Embryonic facial prominence (tissue), 1 donor: ENCODE results near the gene SLC38A10.
"Not testable (repeated sequence)": the region's sequence is repeated elsewhere in the genome, so short reads cannot be mapped to it uniquely, and the experiment has no call there.

ENCODE experiments used
- DNase-seq: peaks from one replicate; pipeline ENCODE4 v3.0.0-alpha.2; 2016; ENCODE audit errors: extremely low spot score

The SLC38A10 gene

DNA sequence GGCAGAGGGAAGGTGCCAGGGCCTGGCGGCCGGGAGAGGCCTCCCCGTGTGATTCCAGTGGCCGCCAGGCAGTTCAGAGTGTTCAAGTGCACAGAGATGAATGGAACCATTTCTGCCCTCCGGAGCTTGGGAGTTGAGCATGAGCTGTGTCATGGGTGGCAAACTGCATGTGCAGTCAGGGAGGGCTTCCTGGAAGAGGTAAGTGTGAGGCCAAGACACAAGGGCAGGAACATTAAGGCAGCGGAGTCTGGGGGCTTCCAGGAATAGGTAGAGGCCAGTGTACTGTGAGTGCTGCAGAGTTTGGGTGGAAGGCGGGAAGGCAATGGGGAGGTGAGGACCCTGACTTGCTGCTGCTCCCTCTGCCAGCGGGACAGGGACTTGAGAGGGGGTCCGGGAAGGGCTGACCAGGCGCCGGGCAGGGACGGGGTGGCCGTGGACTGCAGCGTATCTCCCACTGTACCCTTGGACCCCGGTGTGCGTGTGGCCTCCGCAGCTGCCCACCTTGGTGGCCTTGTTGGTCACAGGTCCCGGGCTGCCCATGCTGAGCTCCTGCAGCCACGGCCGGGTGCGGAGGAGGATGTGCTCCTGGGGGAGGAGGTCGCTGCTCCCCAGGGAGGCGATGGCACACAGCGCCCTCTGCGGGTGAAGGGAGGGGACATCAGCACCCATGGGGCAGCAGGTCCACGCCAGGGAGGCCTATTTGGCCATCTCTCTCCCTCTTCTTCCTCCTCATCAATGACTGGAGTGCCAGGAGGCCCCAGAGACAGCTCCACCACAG, 64.9 kb downstream of the SLC38A10 start:
- DNase-seq, result no peak

DNA sequence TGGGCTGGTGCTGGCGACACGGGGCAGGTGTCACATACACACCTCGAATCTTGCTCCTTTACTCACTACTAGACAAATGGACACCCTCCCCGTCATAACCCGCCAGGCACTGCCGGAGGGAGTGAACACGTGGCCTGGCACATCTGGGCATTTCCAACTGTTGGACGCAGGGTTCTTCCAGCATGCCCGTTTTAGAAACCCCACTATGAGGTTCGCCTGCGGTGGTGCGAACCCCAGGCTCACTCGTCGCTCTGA, 65.5 kb downstream of the SLC38A10 start:
- DNase-seq, result no peak

DNA sequence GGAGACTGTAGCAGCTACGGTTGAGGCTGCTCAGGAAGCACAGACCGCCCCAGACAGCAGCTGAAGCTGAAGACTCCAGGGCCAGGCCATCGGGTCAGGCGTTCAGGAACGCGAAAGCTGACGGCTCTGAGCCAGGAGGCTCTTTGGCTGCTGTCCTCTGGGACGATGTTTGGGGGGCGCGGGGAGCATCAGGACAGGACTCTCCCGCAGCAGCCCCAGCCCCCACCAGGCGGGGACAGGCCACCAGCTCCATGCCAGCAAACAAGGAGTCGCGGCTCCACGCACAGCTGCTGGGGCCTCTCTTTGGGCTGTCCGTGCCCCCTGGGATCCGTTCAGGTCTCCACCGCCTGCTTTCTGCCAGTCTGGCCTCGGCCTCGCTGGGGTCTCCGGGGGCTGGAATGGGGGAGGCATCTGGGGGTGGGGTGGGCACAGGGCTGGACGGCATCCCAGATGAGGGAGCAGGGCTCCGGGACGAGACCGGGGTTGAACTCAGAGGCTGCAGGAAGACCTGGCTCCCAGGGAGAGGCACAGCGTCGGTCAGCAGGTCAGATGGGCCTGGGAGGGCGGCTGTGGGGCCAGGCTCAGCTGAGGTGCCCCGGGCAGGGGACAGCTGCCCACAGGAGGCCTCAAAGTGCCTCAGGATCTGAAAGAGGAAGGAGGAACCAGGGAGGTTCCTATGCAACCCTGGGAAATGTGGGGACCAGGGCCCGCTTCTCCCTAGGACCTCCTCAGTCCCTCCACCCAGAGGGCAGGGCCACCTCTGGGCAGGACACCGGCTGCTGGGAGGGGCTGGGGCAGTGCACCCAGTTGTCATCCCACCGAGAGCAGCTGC, 66.1 kb downstream of the SLC38A10 start:
- no peak for DNase-seq

DNA sequence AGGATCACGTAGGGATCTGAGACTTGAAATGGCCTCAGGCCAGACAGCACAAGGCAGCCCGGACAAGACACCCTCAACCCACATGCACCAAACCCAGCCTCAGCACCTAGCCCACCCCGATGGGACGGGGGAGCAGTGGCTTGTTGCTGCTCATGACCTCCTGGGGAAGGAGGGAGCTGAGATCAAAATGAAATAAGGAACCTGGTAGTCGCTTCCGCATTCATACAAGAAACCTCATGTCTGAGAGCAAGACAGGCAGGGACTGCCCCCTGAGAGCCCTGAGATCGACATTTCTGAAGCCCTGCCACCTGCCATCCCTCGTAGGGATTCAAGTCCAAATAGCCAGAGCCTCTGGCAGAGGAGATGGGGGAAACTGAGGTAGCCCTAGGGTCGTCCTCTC, 66.7 kb downstream of the SLC38A10 start:
- DNase-seq, result no peak

DNA sequence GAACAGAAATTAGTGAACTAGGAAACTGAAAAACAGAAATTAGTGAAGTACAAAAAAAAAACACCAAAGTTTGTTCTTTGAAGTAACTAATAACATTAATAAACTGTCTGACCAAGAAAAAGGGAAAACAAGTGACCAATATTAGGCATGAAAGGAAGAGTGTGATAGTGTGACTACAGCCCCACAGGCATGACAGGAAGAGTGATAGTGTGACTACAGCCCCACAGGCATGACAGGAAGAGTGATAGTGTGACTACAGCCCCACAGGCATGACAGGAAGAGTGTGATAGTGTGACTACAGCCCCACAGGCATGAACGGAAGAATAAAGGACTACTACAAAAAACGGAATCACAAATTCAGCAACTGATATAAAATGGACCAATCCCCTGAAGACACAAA, 67.5 kb downstream of the SLC38A10 start:
- DNase-seq, result not testable (repeated sequence)

DNA sequence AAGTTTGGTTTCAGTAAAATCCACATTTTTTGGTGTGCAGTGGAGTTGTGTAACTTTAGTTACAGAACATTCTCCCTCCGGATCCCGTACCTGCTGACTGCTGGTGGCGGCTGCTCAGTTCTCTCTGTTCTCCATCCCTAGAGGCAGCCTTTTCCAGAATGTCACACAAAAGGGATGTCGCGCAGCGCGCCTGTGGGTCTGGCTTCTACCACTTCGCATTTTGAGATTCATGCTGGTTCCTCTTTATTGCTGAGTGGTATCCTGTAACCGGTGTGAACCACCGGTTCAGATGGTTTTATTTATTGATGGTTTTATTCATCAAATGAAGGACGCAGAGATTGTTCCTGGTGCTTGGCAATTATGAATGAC, 71.4 kb downstream of the SLC38A10 start:
- DNase-seq, result no peak

DNA sequence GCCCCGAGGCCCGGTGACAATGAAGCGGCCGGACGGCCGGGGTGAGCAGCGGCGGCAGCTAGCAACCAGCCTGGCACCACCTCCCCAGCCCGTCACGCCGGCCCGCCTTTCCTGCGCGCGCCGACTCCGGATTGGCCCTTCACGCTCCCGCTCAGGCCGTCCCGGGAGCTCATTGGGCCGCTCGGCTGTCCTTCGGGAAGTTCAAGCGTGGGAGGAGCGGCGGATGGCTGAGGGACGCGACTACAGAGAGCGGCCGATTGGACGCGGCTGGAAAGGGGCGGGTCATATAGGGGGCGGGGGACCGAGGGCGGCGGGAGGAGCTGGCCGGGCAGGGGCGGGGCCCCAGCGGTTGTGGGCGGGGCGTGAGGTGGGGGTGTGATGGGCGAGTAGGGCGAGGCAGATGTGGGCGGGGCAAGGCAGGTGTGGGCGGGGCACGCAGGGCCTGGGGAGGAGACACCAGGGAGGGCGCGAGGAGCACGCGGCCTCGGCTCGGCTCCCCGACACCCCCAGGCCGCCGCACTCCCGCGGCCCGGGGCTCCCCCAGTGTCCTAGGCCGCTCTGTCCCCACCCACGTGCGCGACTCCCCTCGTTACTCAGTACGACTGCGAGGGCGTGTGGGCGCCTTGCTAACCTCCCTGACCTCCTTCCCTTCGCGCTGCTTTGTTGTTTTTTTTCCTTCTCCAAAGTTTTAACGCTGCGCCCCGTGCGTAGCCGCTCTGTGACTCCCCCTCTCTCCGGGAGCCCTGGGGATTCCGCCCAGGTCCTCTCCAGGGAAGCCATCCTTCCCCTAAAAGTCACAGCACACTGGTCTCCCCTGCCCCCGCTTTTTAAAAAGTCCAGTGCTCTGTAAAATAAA, 72.0 kb downstream of the SLC38A10 start, which contains the start of gene CEP131:
Gene CEP131, minus strand, starts transcription at position 60 of the 856 bp plus-strand sequence. CDS start 2,909 bp downstream, outside the sequence.
- peak; percentile 97 for DNase-seq

DNA sequence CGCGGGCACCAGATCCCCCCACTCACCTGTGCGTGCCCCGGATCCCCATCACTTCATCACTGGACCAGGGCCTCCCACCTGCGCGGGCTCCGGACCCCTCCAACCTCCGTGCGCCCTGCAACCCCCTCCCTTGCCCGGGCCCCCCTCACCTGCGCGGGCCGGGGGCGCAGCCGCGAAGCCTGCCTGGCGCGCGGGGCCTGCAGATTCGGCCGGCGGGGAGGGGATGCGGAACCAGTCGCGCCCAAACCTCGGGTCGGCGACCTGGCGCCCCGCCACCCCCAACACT, 72.5 kb downstream of the SLC38A10 start:
- DNase-seq, result no peak

DNA sequence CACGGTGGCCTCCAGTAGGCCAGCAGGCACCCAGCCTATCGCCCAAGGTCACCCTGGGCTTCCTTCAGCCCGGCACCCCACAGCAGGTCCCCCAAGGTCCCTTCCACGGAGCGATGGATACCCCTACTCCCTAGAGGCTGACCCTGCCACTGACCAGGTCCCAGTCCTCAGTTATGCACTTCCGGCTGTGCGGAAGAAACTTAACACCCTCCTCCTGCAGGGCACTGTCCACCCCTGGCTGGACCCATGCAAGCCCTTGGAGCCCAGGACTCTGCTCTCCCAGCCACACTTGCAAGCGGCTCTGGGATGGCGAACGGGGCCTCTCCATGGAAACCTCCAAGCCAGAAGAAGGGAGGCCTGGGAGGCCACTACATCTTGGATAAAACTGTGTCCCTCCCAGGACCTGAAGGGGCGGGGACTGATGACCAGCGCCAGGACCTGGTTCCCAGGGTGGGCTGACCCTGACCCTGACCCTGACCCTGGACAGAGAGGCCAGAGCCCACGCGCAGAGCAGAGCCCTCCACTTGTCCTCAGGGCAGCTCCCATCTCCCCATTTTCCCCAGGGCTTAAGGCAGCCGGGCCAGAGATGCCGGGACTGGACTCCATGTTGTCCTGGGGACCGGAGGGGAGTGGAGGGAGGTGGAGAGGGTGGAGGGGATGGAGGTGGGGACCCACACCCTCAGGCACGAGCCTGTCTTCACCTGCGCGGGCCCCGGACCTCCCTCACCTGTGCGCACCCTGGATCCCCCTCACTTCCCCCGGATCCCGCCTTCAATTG, 73.1 kb downstream of the SLC38A10 start:
- no peak for DNase-seq

DNA sequence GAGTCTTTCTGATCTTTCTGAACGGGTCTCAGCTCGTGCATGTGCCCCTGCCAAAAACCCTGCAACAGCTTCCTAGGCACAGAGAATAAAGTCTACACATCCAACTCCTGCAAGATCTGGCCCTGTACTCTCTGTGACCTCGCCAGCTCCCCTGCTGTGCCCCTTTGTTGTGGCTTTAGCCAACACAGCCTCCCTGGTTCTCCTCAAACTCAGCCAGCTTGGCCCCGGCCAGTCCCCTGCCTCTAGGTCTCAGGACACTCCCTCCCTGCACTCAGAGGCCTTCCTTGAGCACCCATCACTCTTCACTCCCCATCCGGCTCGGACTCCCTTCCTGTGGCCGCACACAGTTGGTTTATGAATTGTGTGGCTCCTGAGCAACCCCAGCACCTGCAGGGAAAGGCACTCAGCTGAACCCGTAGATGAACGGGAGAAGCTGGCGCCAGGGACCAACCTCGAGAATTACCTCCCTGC, 73.7 kb downstream of the SLC38A10 start:
- DNase-seq, result no peak

DNA sequence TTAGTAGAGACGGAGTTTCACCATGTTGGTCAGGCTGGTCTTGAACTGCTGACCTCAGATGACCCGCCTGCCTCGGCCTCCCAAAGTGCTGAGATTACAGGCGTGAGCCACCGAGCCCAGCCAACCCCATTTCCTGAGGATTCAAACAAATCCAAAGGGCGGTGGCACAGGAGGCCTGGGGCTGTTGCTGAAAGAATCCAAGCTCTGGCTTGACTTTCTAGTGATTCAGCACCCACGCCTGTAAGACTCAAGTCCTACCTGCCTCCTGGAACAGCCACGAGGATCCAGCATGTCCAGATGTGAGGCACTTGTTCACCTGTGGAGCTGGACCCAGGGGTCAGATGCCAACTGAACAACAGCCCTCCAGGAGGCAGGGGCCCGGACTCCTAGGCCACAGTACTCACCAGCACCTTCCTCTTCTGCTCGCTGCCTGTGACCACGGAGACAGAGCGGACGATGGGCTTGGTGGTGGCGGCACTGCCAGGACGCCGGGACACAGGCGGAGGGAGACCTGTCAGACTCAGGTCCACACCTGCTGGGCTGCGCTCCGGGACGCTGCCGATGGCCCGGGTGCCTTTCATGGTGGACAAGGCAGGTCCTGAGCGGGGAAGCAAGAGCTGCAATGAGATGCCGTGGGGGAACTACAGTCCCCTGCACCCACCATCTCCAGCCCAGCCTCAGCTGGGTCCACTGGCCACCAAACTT, 75.5 kb downstream of the SLC38A10 start:
- DNase-seq, result no peak

DNA sequence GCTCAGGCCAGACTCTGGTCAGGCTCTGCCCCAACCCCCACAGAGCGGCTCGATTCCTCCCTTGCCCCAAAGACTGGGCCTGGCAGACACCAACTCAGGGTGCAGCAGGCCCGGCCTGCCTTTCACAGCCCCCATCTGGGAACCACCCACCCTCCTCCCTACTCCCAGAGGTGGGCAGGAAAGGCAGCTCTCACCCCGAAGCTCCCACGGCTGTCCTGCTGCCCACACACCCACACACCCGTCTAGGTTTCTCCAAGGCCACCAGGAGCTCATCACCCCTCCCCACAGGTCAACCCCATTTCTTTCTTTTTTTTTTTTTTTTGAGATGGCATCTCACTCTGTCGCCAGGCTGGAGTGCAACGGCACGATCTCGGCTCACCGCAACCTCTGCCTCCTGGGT, 76.1 kb downstream of the SLC38A10 start:
- DNase-seq, result no peak

DNA sequence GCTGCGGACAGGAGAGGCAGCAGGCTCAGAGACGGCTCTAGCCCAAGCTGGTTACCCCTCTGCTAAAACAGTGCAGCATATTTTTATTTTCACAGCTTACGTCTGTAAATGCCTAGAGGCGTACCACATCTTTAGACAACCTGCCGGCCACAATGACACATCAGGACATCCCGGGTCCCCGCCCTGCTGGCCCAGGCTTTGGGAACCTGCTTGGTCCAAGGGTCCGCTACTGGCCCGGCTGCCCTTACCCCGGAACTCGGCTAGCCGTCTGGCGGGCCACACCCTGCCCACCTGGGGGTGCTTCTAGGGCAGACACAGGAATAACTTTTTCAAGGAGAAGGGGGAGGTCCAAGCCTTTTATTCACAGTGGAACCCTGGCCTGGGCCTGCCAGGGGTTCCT, 76.6 kb downstream of the SLC38A10 start:
- no peak for DNase-seq

DNA sequence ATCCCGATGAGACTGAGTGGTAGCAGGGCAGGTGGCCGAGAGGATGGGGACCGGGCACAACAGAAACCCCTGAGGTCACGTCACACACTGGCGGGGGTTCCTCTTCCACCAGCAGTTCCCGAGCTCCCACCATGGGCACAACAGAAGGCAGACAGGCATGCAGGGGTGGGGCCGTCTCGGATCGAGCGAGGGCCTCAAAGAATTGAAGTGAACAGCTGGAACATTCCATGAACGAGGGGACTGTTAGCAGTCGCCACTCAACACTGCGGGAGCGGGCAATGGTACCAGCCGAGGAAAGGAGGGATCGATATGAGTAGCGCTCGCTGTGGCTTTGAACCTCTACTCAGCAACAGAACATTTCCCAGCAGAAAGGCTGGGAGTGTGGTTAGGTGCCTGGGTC, 77.6 kb downstream of the SLC38A10 start:
- DNase-seq, result no peak

DNA sequence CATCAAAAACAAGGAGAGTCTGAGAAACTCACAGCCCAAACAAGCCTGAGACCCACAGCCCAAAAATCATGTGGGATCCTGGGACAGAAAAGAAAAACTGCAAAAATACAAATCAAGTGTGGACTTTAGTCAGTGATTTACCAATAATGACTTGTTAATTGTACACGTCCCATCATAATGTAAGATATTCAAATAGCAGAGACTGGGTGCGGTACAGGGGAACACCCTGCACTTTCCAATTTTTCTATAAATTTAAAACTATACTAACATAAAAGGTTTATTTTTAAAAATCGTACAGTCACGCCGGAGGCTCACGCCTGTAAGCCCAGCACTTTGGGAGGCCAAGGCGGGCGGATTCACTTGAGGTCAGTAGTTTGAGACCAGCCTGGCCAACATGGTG, 81.1 kb downstream of the SLC38A10 start:
- DNase-seq, result no peak

DNA sequence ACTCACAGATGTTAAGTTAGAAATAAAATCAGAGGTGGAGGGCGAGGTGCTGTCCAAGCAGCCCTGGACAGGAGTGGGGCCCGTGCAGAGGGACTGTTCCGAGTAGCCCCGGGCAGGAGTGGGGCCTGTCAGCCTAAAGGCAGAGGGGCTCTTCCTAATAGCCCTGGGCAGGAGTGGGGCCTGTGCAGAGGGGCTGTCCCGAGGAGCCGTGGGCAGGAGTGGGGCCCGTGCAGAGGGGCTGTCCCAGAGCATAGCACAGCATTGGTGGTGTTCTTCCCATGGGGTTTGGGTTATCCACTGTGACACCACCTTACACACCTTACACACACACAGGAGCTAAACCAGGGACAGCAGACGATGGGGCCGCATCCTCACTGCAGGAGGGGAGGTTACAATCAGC, 82.7 kb downstream of the SLC38A10 start:
- DNase-seq, result no peak

DNA sequence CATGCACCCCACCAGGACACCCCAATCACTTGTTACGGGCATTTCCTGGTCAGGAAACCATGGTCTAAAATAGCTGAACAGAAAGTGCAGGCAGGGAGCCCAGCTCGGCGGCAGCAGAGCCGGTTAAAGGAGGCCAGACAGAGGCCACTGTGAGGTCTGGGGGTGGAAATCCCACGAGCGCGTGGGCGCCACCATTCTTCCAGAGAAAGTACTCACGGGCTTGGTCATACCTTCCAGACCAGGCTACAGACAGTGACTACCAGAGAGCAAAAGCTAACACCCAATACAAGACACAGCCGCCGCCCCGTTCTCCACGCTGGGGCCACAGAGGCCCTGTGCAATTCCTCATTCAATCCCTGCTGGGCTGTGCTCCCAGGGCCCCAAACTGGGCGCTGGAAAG, 84.2 kb downstream of the SLC38A10 start:
- no peak for DNase-seq

DNA sequence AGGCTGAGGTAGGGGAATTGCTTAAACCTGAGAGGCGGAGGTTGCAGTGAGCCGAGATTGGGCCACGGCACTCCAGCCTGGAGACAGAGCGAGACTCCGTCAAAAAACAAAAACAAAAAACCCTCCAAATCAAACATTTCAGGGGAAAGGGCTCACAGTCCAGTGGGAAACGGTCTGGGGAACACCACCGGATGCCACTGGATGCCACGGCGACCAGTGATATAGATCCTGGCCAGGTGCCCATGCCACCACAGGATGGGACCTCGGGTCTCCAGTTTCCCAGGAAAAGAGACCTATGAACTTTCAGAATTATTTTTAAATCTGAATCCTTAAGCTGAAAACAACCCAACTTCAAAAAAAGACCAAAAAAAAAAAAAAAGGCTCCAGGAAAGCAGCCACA, 84.6 kb downstream of the SLC38A10 start:
- no peak for DNase-seq

DNA sequence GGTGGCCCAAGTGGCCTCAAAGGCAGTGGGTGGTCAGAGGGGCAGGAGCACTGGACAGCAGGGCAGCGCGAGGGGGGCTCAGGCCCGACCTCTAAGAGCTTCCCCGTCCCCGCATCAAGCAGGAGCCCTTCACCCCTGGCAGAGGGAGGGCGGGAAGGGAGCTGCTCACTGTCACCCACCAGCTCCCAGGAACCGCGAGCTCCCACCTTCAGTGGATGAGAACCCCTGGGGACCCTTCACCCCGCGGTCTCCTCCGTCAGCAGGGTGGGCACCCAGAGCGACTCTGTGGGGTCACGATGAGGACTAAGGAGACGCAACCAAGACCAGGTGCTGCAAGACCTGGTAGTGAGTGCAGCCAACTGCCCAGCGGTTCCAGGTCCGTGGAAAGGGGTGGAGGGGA, 86.0 kb downstream of the SLC38A10 start:
- DNase-seq, result no peak

DNA sequence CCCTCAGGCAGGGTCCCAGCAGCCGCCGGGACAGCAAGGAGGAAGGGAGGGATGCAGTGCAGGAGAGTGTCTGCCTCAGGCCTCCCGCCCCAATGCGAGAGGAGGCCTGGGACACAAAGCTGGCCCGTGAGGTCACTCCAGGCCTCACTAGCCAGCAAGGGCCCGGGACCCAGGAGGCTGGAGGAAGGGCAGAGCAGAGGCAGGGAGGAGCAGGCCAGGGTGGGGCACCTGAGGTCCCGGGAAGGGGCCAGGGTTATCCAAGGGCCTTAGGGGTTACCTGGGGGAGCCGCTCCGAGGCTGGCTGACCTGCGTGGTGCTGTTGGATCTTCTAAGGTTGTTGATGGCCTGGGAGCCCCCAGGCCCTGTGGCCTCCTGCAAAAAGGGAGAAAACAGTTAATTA, 86.5 kb downstream of the SLC38A10 start:
- no peak for DNase-seq
